ENCODE measurements around the gene FOXP1.

FOXP1 gene

GRCh38 chr3:70933105-70933810 is 650.3 kb downstream of the FOXP1 start:
- peaks cover 3% of the 10 kb centered on the region for H3K27me3 ChIP-seq (ENCODE audit: control insufficient read depth, low read length)
- H4K20me1 ChIP-seq (ENCODE audit: control insufficient read depth, insufficient read depth, low read depth, low read length) = no peaks in the 10 kb centered on the region
- no peaks in the 10 kb centered on the region for H3K36me3 ChIP-seq (ENCODE audit: control insufficient read depth, low read length)
- H3F3A ChIP-seq (ENCODE audit: control insufficient read depth, insufficient read depth) = no peaks in the 10 kb centered on the region
- H3K4me3 ChIP-seq (ENCODE audit: low read length) = no peak overlapping the region
- no peaks in the 10 kb centered on the region for H3K9me3 ChIP-seq (ENCODE audit: control insufficient read depth, insufficient read depth, low read length)
- H3K9me2 ChIP-seq (replicated peaks; ENCODE audit: control insufficient read depth, low read length) = no peaks in the 10 kb centered on the region
- no peak overlapping the region for H3K4me2 ChIP-seq (ENCODE audit: low read length)
- no peaks in the 10 kb centered on the region for H3K4me1 ChIP-seq (ENCODE audit: control insufficient read depth, low read length)
- H3K27ac ChIP-seq (ENCODE audit: low read depth, low read length) = no peak overlapping the region
- TF ChIP-seq CTCF (IDR thresholded peaks at IDR 0.05; ENCODE audit: low read depth, low read length, poor library complexity, severe bottlenecking) (no peak), EZH2phosphoT487 (IDR thresholded peaks at IDR 0.05; ENCODE audit: borderline replicate concordance, low read length) (no peak)
- H3K79me2 ChIP-seq (ENCODE audit: control insufficient read depth, low read length) = no peaks in the 10 kb centered on the region

GRCh38 chr3:70930066-70930465 is 653.5 kb downstream of the FOXP1 start:
- Histone ChIP-seq H4K20me1 (ENCODE audit: control insufficient read depth, insufficient read depth, low read depth, low read length) (no peaks in the 10 kb centered on the region), H3K4me2 (ENCODE audit: low read length) (no peak overlapping the region), H3K36me3 (ENCODE audit: control insufficient read depth, low read length) (no peaks in the 10 kb centered on the region), H3K9me2 (replicated peaks; ENCODE audit: control insufficient read depth, low read length) (no peaks in the 10 kb centered on the region), H3K27me3 (ENCODE audit: control insufficient read depth, low read length) (peaks cover under 1% of the 10 kb centered on the region), H3K27ac (ENCODE audit: low read depth, low read length) (no peak overlapping the region), H3K4me1 (ENCODE audit: control insufficient read depth, low read length) (no peaks in the 10 kb centered on the region), H3F3A (ENCODE audit: control insufficient read depth, insufficient read depth) (no peaks in the 10 kb centered on the region), H3K9me3 (ENCODE audit: control insufficient read depth, insufficient read depth, low read length) (no peaks in the 10 kb centered on the region), H3K79me2 (ENCODE audit: control insufficient read depth, low read length) (no peaks in the 10 kb centered on the region), H3K4me3 (ENCODE audit: low read length) (no peak overlapping the region)
- TF ChIP-seq EZH2phosphoT487 (IDR thresholded peaks at IDR 0.05; ENCODE audit: borderline replicate concordance, low read length) (no peak), CTCF (IDR thresholded peaks at IDR 0.05; ENCODE audit: low read depth, low read length, poor library complexity, severe bottlenecking) (no peak)

GRCh38 chr3:70927239-70927638 is 656.3 kb downstream of the FOXP1 start:
- Histone ChIP-seq H3K9me2 (replicated peaks; ENCODE audit: control insufficient read depth, low read length) (no peaks in the 10 kb centered on the region; the same call in 1 of the 2 replicates), H3K27me3 (ENCODE audit: control insufficient read depth, low read length) (no peaks in the 10 kb centered on the region; the same call in 1 of the 2 replicates), H3K4me2 (ENCODE audit: low read length) (no peak overlapping the region), H3K79me2 (ENCODE audit: control insufficient read depth, low read length) (no peaks in the 10 kb centered on the region), H3K27ac (ENCODE audit: low read depth, low read length) (no peak overlapping the region), H4K20me1 (ENCODE audit: control insufficient read depth, insufficient read depth, low read depth, low read length) (no peaks in the 10 kb centered on the region), H3K4me3 (ENCODE audit: low read length) (no peak overlapping the region), H3K4me1 (ENCODE audit: control insufficient read depth, low read length) (no peaks in the 10 kb centered on the region), H3K36me3 (ENCODE audit: control insufficient read depth, low read length) (no peaks in the 10 kb centered on the region), H3F3A (ENCODE audit: control insufficient read depth, insufficient read depth) (no peaks in the 10 kb centered on the region), H3K9me3 (ENCODE audit: control insufficient read depth, insufficient read depth, low read length) (no peaks in the 10 kb centered on the region)
- TF ChIP-seq CTCF (IDR thresholded peaks at IDR 0.05; ENCODE audit: low read depth, low read length, poor library complexity, severe bottlenecking) (no peak), EZH2phosphoT487 (IDR thresholded peaks at IDR 0.05; ENCODE audit: borderline replicate concordance, low read length) (no peak)
